Sigmoid colon (tissue), 7 donors: ENCODE data around the gene RASAL2. TPM values are rescaled to one million over a fixed set of nuclear protein-coding genes. Genes with fewer than 3 reads are reported as not detected.

Source experiments
- DNase-seq: peaks from one replicate; pipeline ENCODE4 v3.0.0-alpha.2; 2019
- H3K27ac ChIP-seq, 4 donors: fragments of 200-600 bp; sonication (generic); one replicate each; pipeline ENCODE4 v1.5.1; 2016 to 2019; ENCODE audit warnings: mild to moderate bottlenecking in 1 of 4
- H3K27me3 ChIP-seq, 3 donors: fragments of 200-600 bp; sonication (generic); one replicate each; pipeline ENCODE4 v1.5.1; 2019; ENCODE audit warnings: mild to moderate bottlenecking in 1 of 3
- H3K36me3 ChIP-seq, 4 donors: fragments of 200-600 bp; sonication (generic); one replicate each; pipeline ENCODE4 v1.5.1; 2016 to 2019
- H3K4me1 ChIP-seq, 4 donors: fragments of 200-600 bp; sonication (generic); one replicate each; pipeline ENCODE4 v1.5.1; 2017 to 2019
- H3K4me3 ChIP-seq, 4 donors: fragments of 200-600 bp; sonication (generic); one replicate each; pipeline ENCODE4 v1.5.1; 2017 to 2019; ENCODE audit warnings: mild to moderate bottlenecking in 2 of 4, moderate library complexity in 1 of 4
- H3K9me3 ChIP-seq, 4 donors: fragments of 200-600 bp in 3 of 4; sonication (generic) in 3 of 4; one replicate each; pipeline versions ENCODE4 v1.5.1 to v1.6.1; 2013 to 2019
- CTCF ChIP-seq, 4 experiments: fragments of 450-650 bp in 3 of 4; fragments of 200-600 bp in 1 of 4; IDR thresholded peaks; one replicate each; pipeline ENCODE4 v1.5.1; 2016 to 2019; ENCODE audit warnings: antibody characterized with exemption in 4 of 4, mild to moderate bottlenecking in 3 of 4, moderate library complexity in 2 of 4
- EP300 ChIP-seq, 4 donors: sonication (generic); formaldehyde crosslinking; IDR thresholded peaks; one replicate each; pipeline ENCODE4 v1.6.1; 2017; ENCODE audit warnings: antibody characterized with exemption in 4 of 4
- POLR2A ChIP-seq, 2 donors: fragments of 450-650 bp; IDR thresholded peaks; one replicate each; pipeline ENCODE4 v1.6.1; 2016; ENCODE audit warnings: antibody characterized with exemption in 2 of 2, mild to moderate bottlenecking in 2 of 2, moderate library complexity in 2 of 2
- POLR2AphosphoS5 ChIP-seq, 4 donors: sonication (generic); formaldehyde crosslinking; IDR thresholded peaks; one replicate each; pipeline ENCODE4 v1.6.1; 2017; ENCODE audit warnings: antibody characterized with exemption in 4 of 4
- WGBS, 2 donors: extraction: QIAGEN DNeasy Blood & Tissue Kit; methylation state at CpG; one replicate each; pipeline ENCODE4 v1.1.7; 2013; 5-methylcytosine and 5-hydroxymethylcytosine counted together
- intact Hi-C: fragments of 100-400 bp; cut with DNase I; formaldehyde crosslinking; loops from one replicate; pipeline ENCODE4 v1.15.1; 2023
- polyA plus RNA-seq, 3 donors: library from polyadenylated mRNA; stranded (reverse); fragments of 200-250 nt; gene quantifications; one replicate each; pipeline ENCODE4 v1.2.3, GENCODE V29; 2013
- total RNA-seq, 4 donors: library from RNA; depleted of rRNA; stranded (reverse); fragments of >200 nt; gene quantifications; one replicate each; pipeline ENCODE4 v1.1.0, GENCODE V29; 2016
- donor health status: healthy with polysubstance abuse.
- donor health status: Bipolar disorder and iron deficiency.
- donor health status: healthy.

RASAL2 gene
- total and polyA plus RNA-seq, 7 donors, result 0.92 to 25.5 (median 11.1) TPM

GRCh38 chr1:178496410-178497135, 402.7 kb downstream of the RASAL2 start, which contains the start of gene CLEC20A:
TSS of gene CLEC20A (minus strand) at chr1:178496964. CDS start at chr1:178496939, 25 bp downstream.
- Histone ChIP-seq H3K36me3 (no peaks in the 10 kb centered on the region), H3K9me3 (no peaks in the 10 kb centered on the region), H3K4me3 (no peak within 1 kb of the TSS), H3K4me1 (no peaks in the 10 kb centered on the region), H3K27ac (no peak within 1 kb of the TSS), H3K27me3 (no peaks in the 10 kb centered on the region)
- intact Hi-C loops, result no loop called here
- TF ChIP-seq POLR2A (IDR thresholded peaks at IDR 0.05) (no peak), POLR2AphosphoS5 (IDR thresholded peaks at IDR 0.05) (no peak), EP300 (IDR thresholded peaks at IDR 0.05) (no peak), CTCF (IDR thresholded peaks at IDR 0.05) (no peak)
- 94 to 95% methylated on average over 26 of the region's 26 CpGs for WGBS, 2 donors
- no peak for DNase-seq

- H3K4me1 ChIP-seq, result no peaks in the 10 kb centered on the region
- H3K27me3 ChIP-seq, result no peaks in the 10 kb centered on the region
- no peak overlapping the region for H3K4me3 ChIP-seq
- WGBS, 2 donors, result 90 to 94% methylated on average over 7 of the region's 7 CpGs
- no peaks in the 10 kb centered on the region for H3K36me3 ChIP-seq
- DNase-seq, result no peak
- intact Hi-C loops, result no loop called here
- no peaks in the 10 kb centered on the region for H3K9me3 ChIP-seq
- no peak overlapping the region for H3K27ac ChIP-seq
- no peak for TF ChIP-seq EP300 (IDR thresholded peaks at IDR 0.05)
- TF ChIP-seq POLR2AphosphoS5 (IDR thresholded peaks at IDR 0.05), result no peak
- TF ChIP-seq POLR2A (IDR thresholded peaks at IDR 0.05), result no peak
- TF ChIP-seq CTCF (IDR thresholded peaks at IDR 0.05), result no peak
These were observed 404.1 kb downstream of the RASAL2 start for GRCh38 chr1:178497903-178498478.

GRCh38 chr1:178498896-178499675, 405.2 kb downstream of the RASAL2 start:
- no peak overlapping the region for H3K4me3 ChIP-seq
- no peaks in the 10 kb centered on the region for H3K27me3 ChIP-seq
- no peaks in the 10 kb centered on the region for H3K4me1 ChIP-seq
- DNase-seq, result no peak
- TF ChIP-seq CTCF (IDR thresholded peaks at IDR 0.05) (no peak), POLR2A (IDR thresholded peaks at IDR 0.05) (no peak), POLR2AphosphoS5 (IDR thresholded peaks at IDR 0.05) (no peak), EP300 (IDR thresholded peaks at IDR 0.05) (no peak)
- WGBS, 2 donors, result 85 to 91% methylated on average over 16 of the region's 16 CpGs
- intact Hi-C loops, result no loop called here
- no peak overlapping the region for H3K27ac ChIP-seq
- H3K36me3 ChIP-seq, result no peaks in the 10 kb centered on the region
- H3K9me3 ChIP-seq, result no peaks in the 10 kb centered on the region

GRCh38 chr1:178500091-178500770, 406.3 kb downstream of the RASAL2 start:
- intact Hi-C loops, result loop anchor here (2.0 kb wide), 1 partner anchor 189 kb away; no protein-coding TSS in a partner anchor
- H3K36me3 ChIP-seq, result no peaks in the 10 kb centered on the region
- 88 to 91% methylated on average over 11 of the region's 11 CpGs for WGBS, 2 donors
- no peaks in the 10 kb centered on the region for H3K4me1 ChIP-seq
- no peak for TF ChIP-seq POLR2A (IDR thresholded peaks at IDR 0.05)
- no peaks in the 10 kb centered on the region for H3K27me3 ChIP-seq
- no peak for DNase-seq
- no peak overlapping the region for H3K27ac ChIP-seq
- no peak overlapping the region for H3K4me3 ChIP-seq
- no peaks in the 10 kb centered on the region for H3K9me3 ChIP-seq
